PFSK-1 (cell line): ENCODE results near the gene BMP3.

Experiments
- FOXP2 ChIP-seq: optimal IDR thresholded peaks from 2 replicates; pipeline ENCODE3; 2011; ENCODE audit warnings: borderline replicate concordance, control low read depth, inconsistent platforms; ENCODE audit not compliant: insufficient read depth; ENCODE audit errors: extremely low read length, extremely low read depth
- POLR2AphosphoS5 ChIP-seq: IDR thresholded peaks from 2 replicates; pipeline ENCODE4 v1.6.1; 2012; ENCODE audit warnings: low read depth, mild to moderate bottlenecking, control low read depth, low read length, moderate library complexity
- SIN3A ChIP-seq: IDR thresholded peaks from 2 replicates; pipeline ENCODE4 v1.6.1; 2012; ENCODE audit warnings: mild to moderate bottlenecking, low read length, moderate library complexity, borderline replicate concordance; ENCODE audit not compliant: insufficient read depth
- TAF1 ChIP-seq: IDR thresholded peaks from 2 replicates; pipeline ENCODE4 v1.6.1; 2012; ENCODE audit warnings: low read length, control low read depth, borderline replicate concordance; ENCODE audit not compliant: insufficient read depth
- TF ChIP-seq, protein P1 (sequence below), 2 experiments: IDR thresholded peaks; 2 replicates each; pipeline versions ENCODE4 v1.6.1 to v1.8.0; 2011 to 2012; ENCODE audit warnings: low read depth in 2 of 2, low read length in 2 of 2, control low read depth in 1 of 2, inconsistent platforms in 1 of 2, mild to moderate bottlenecking in 1 of 2, moderate library complexity in 1 of 2; ENCODE audit not compliant: insufficient read depth in 1 of 2

Gene BMP3

DNA sequence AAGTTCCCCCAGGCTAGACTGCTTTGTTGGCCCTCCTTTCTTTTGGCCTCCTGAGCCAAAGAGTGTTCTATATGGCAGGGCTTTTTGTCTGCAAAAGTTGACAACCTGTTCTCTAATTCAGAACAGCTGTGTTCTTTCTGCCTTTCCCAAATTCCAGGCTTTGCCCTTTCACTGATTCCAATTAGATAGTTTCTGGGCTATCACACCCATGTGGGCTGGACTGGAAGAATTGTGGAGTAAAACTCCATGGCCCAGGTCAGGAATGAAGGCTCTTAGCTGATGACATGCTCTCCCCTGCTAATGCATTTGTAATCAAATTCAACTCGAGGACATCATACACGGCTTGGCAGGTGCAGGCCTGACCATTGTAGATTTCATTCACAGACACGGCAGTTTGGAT, 19.4 kb downstream of the BMP3 start:
- TF ChIP-seq, protein P1, sequence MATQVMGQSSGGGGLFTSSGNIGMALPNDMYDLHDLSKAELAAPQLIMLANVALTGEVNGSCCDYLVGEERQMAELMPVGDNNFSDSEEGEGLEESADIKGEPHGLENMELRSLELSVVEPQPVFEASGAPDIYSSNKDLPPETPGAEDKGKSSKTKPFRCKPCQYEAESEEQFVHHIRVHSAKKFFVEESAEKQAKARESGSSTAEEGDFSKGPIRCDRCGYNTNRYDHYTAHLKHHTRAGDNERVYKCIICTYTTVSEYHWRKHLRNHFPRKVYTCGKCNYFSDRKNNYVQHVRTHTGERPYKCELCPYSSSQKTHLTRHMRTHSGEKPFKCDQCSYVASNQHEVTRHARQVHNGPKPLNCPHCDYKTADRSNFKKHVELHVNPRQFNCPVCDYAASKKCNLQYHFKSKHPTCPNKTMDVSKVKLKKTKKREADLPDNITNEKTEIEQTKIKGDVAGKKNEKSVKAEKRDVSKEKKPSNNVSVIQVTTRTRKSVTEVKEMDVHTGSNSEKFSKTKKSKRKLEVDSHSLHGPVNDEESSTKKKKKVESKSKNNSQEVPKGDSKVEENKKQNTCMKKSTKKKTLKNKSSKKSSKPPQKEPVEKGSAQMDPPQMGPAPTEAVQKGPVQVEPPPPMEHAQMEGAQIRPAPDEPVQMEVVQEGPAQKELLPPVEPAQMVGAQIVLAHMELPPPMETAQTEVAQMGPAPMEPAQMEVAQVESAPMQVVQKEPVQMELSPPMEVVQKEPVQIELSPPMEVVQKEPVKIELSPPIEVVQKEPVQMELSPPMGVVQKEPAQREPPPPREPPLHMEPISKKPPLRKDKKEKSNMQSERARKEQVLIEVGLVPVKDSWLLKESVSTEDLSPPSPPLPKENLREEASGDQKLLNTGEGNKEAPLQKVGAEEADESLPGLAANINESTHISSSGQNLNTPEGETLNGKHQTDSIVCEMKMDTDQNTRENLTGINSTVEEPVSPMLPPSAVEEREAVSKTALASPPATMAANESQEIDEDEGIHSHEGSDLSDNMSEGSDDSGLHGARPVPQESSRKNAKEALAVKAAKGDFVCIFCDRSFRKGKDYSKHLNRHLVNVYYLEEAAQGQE (IDR thresholded peaks at IDR 0.05; ENCODE audit: insufficient read depth in 1 of 2, low read depth in 2 of 2, low read length in 2 of 2) = no peak
- TF ChIP-seq TAF1 = no peak
- no peak for TF ChIP-seq SIN3A
- no peak for TF ChIP-seq FOXP2
- no peak for TF ChIP-seq POLR2AphosphoS5

- TF ChIP-seq POLR2AphosphoS5 (no peak), FOXP2 (no peak), TAF1 (no peak), SIN3A (no peak)
- TF ChIP-seq, protein P1 (IDR thresholded peaks at IDR 0.05; ENCODE audit: insufficient read depth in 1 of 2, low read depth in 2 of 2, low read length in 2 of 2) = no peak
Observed at GRCh38 chr4:81052119-81053068, 21.9 kb downstream of the BMP3 start.

DNA sequence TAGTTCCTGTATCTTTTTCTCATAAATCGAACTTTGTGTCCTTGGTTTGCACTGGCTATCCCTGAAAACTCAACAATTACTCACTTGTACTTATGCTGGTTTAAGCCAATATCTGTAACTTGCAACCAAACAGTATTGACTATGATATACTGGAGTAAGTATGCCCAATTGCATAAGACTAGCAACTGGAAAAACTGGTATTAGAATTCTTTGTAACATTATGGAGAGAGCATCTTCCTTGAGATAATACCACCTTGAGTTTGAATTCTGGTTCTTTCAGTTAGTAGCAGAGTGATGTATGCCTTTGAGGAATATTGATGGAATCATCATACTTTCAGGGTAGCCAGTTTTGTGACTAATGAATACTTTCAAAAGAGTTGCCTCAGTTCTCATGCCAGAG, 28.1 kb downstream of the BMP3 start:
- TF ChIP-seq POLR2AphosphoS5 (no peak), FOXP2 (no peak), TAF1 (no peak), SIN3A (no peak)
- TF ChIP-seq, protein P1 (IDR thresholded peaks at IDR 0.05; ENCODE audit: insufficient read depth in 1 of 2, low read depth in 2 of 2, low read length in 2 of 2) = no peak

GRCh38 chr4:81060587-81061343, 30.3 kb downstream of the BMP3 start:
- TF ChIP-seq SIN3A = no peak
- TF ChIP-seq FOXP2 = no peak
- TF ChIP-seq, protein P1 (IDR thresholded peaks at IDR 0.05; ENCODE audit: insufficient read depth in 1 of 2, low read depth in 2 of 2, low read length in 2 of 2) = no peak
- TF ChIP-seq TAF1 = no peak
- no peak for TF ChIP-seq POLR2AphosphoS5
